ENCODE data around the gene LRIG2. TPM values are rescaled to one million over a fixed set of nuclear protein-coding genes. Genes with fewer than 3 reads are reported as not detected.

The LRIG2 gene
- total RNA-seq, 2 donors from 2014 or later: 21.2 to 23.0 TPM

GRCh38 chr1:113035086-113035485 lies 37.9 kb upstream of the LRIG2 start:
- H3K27ac Mint-ChIP-seq: no peak overlapping the region
- peaks cover 32% of the 10 kb centered on the region for H3K4me1 Mint-ChIP-seq
- WGBS, 2 experiments (ENCODE audit: insufficient coverage in 1 of 2, insufficient read length in 1 of 2): 93 to 94% methylated on average over 5 of the region's 5 CpGs
- peaks cover 2% of the 10 kb centered on the region for H3K27me3 Mint-ChIP-seq (ENCODE audit: insufficient read depth)
- no peak for TF ChIP-seq CTCF (conservative IDR thresholded peaks at IDR 0.05)
- no peak overlapping the region for H3K4me3 Mint-ChIP-seq
- Histone ChIP-seq H3K4me1 (ENCODE audit: control insufficient read depth, insufficient read depth, low read length) (no peaks in the 10 kb centered on the region), H3K27ac (ENCODE audit: low read depth, low read length) (no peak overlapping the region), H3K36me3 (ENCODE audit: control insufficient read depth, insufficient read depth, low read length) (no peaks in the 10 kb centered on the region), H3K4me3 (ENCODE audit: low read length) (no peak overlapping the region), H3K9ac (ENCODE audit: extremely low read depth, low read length, poor library complexity, severe bottlenecking) (no peak overlapping the region), H3K9me3 (ENCODE audit: control insufficient read depth, low read length) (no peaks in the 10 kb centered on the region), H3K27me3 (ENCODE audit: control insufficient read depth, insufficient read depth, low read length, poor library complexity, severe bottlenecking) (no peaks in the 10 kb centered on the region)
- H3K36me3 Mint-ChIP-seq (ENCODE audit: low read depth): no peaks in the 10 kb centered on the region
- no peaks in the 10 kb centered on the region for H3K9me3 Mint-ChIP-seq
- DNase-seq: no peak

- Mint-ChIP-seq H3K36me3 (ENCODE audit: low read depth) (no peaks in the 10 kb centered on the region), H3K27ac (no peak overlapping the region), H3K27me3 (ENCODE audit: insufficient read depth) (peaks cover 2% of the 10 kb centered on the region), H3K4me3 (no peak overlapping the region), H3K4me1 (peaks cover 38% of the 10 kb centered on the region), H3K9me3 (no peaks in the 10 kb centered on the region)
- WGBS, 2 experiments (ENCODE audit: insufficient coverage in 1 of 2, insufficient read length in 1 of 2): 68 to 70% methylated on average over 2 of the region's 2 CpGs
- Histone ChIP-seq H3K9ac (ENCODE audit: extremely low read depth, low read length, poor library complexity, severe bottlenecking) (no peak overlapping the region), H3K9me3 (ENCODE audit: control insufficient read depth, low read length) (no peaks in the 10 kb centered on the region), H3K4me1 (ENCODE audit: control insufficient read depth, insufficient read depth, low read length) (peaks cover 7% of the 10 kb centered on the region), H3K36me3 (ENCODE audit: control insufficient read depth, insufficient read depth, low read length) (no peaks in the 10 kb centered on the region), H3K27me3 (ENCODE audit: control insufficient read depth, insufficient read depth, low read length, poor library complexity, severe bottlenecking) (no peaks in the 10 kb centered on the region), H3K27ac (ENCODE audit: low read depth, low read length) (no peak overlapping the region), H3K4me3 (ENCODE audit: low read length) (no peak overlapping the region)
- TF ChIP-seq CTCF (conservative IDR thresholded peaks at IDR 0.05): peak; percentile 11
- peak; percentile 59 for DNase-seq
Observed at GRCh38 chr1:113036639-113037321, 36.2 kb upstream of the LRIG2 start.

GRCh38 chr1:113040041-113040440 lies 33.0 kb upstream of the LRIG2 start:
- no peak for DNase-seq
- peak overlapping the region; percentile 26 for H3K4me3 Mint-ChIP-seq
- no peak overlapping the region for H3K9ac ChIP-seq (ENCODE audit: extremely low read depth, low read length, poor library complexity, severe bottlenecking)
- no peaks in the 10 kb centered on the region for H3K36me3 ChIP-seq (ENCODE audit: control insufficient read depth, insufficient read depth, low read length)
- no peak overlapping the region for H3K27ac ChIP-seq (ENCODE audit: low read depth, low read length)
- peaks cover 59% of the 10 kb centered on the region for H3K4me1 Mint-ChIP-seq
- no peaks in the 10 kb centered on the region for H3K9me3 Mint-ChIP-seq
- 25 to 53% methylated on average over 2 of the region's 2 CpGs for WGBS, 2 experiments (ENCODE audit: insufficient coverage in 1 of 2, insufficient read length in 1 of 2)
- H3K27me3 ChIP-seq (ENCODE audit: control insufficient read depth, insufficient read depth, low read length, poor library complexity, severe bottlenecking): no peaks in the 10 kb centered on the region
- peak overlapping the region; percentile 98 for H3K27ac Mint-ChIP-seq
- peak overlapping the region; percentile 59 for H3K4me3 ChIP-seq (ENCODE audit: low read length)
- peaks cover 16% of the 10 kb centered on the region for H3K4me1 ChIP-seq (ENCODE audit: control insufficient read depth, insufficient read depth, low read length)
- H3K9me3 ChIP-seq (ENCODE audit: control insufficient read depth, low read length): no peaks in the 10 kb centered on the region
- TF ChIP-seq CTCF (conservative IDR thresholded peaks at IDR 0.05): no peak
- H3K36me3 Mint-ChIP-seq (ENCODE audit: low read depth): no peaks in the 10 kb centered on the region
- peaks cover 2% of the 10 kb centered on the region for H3K27me3 Mint-ChIP-seq (ENCODE audit: insufficient read depth)
